HG02981 (cell line): ENCODE data around the gene RANGAP1.

Source experiments
- ATAC-seq: cut with Tn5 transposase; IDR thresholded peaks from one replicate; pipeline ENCODE4 v1.9.1; 2021; ENCODE audit warnings: mild to moderate bottlenecking, moderate library complexity; ENCODE audit not compliant: unreplicated experiment

RANGAP1 gene

GRCh38 chr22:41204066-41204465, 81.9 kb downstream of the RANGAP1 start:
- ATAC-seq = no peak

DNA sequence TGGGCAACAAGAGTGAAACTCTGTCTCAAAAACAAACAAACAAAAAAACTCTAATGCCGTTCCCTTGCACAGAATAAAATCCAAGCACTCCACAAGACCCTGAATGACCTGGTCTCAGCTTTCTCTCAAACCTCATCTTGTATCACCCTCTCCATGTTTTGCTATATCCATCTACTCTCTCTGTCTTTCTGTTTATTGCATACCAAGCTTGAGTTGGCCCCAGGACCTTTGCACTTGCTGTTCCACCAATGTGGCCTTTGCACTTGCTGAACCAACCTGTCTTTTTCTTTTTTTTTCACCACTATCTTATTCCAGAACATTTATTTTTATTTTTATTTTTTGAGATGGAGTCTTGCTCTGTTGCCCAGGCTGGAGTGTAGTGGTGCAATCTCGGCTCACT, 82.9 kb downstream of the RANGAP1 start:
- ATAC-seq = no peak

GRCh38 chr22:41201141-41201540, 84.8 kb downstream of the RANGAP1 start:
- no peak for ATAC-seq

GRCh38 chr22:41198027-41198580, 87.9 kb downstream of the RANGAP1 start:
- no peak for ATAC-seq

DNA sequence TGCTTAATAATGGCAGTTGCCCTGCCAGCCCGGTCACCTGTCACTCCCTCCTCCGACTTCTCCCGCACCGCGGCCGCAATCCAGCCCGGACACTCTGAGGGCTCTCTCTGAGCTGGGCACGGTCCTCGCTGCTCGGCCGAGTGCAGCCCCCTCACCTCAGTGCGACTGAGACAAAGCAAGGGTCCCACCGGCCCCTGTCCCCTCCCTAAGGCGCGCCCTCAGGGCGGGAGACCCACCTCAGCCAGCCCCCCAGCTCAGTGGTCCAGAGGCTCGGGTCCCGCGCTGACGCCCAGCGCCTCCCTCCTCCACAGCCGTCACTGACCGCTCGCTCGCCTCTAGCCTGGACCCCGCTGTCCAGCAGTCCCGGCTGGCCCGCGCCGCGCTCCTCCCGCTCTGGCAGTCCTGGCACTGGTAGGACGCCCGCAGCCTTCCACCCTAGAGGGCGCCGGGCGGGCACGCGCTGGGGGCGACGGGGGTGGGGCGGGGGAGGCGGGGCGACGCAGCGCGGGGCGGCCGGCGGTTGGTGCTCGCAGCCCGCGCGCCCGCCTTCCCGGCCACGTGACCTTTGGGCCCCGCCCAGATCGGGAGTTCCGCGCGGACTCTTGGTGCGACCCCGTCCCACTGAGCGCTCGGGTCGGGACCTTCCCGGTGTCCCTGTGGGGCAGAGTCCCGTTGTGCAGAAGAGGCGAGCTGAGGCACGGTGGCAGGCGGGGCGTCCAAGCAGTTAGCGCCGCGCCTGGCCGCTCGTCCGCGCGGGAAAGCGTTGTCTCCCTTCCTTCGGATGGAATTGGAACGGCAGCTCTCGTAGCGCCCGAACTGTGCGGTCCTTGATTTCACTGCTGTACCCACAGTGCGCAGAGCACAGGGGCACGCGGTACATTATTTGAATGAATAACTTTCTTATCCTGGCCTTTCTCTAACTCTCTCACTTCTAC, 88.7 kb downstream of the RANGAP1 start:
- ATAC-seq = peak; percentile 75
